ENCODE data around the gene CCDC88C. TPM values are rescaled to one million over a fixed set of nuclear protein-coding genes. Genes with fewer than 3 reads are reported as not detected.

The CCDC88C gene
- total RNA-seq, 6 donors from 2014 or later = 33.1 to 119 (median 54.5) TPM

GRCh38 chr14:91424813-91425530, 7.4 kb upstream of the CCDC88C start:
- WGBS, 2 donors = 84% methylated on average over 9 of the region's 9 CpGs
- no peaks in the 10 kb centered on the region for H3K9me3 ChIP-seq
- ATAC-seq (ENCODE audit: low FRiP score in 2 of 2) (no peak), DNase-seq (no peak)
- no peak overlapping the region for H3K27ac ChIP-seq
- H3K36me3 ChIP-seq = no peaks in the 10 kb centered on the region
- H3K27me3 ChIP-seq = no peaks in the 10 kb centered on the region
- no peak overlapping the region for H3K4me3 ChIP-seq
- TF ChIP-seq POLR2AphosphoS5 (IDR thresholded peaks at IDR 0.05) (no peak), POLR2A (IDR thresholded peaks at IDR 0.05) (no peak), CTCF (IDR thresholded peaks at IDR 0.05) (no peak), EP300 (IDR thresholded peaks at IDR 0.05) (no peak)
- H3K4me1 ChIP-seq = no peaks in the 10 kb centered on the region

GRCh38 chr14:91420686-91421085, 3.1 kb upstream of the CCDC88C start:
- H3K36me3 ChIP-seq = no peaks in the 10 kb centered on the region
- ATAC-seq (ENCODE audit: low FRiP score in 2 of 2) (no peak), DNase-seq (no peak)
- no peak overlapping the region for H3K4me3 ChIP-seq
- no peaks in the 10 kb centered on the region for H3K9me3 ChIP-seq
- H3K4me1 ChIP-seq = peaks cover 14 to 32% (median 18%) of the 10 kb centered on the region in 4 donors
- TF ChIP-seq POLR2AphosphoS5 (IDR thresholded peaks at IDR 0.05) (no peak), EP300 (IDR thresholded peaks at IDR 0.05) (no peak), CTCF (IDR thresholded peaks at IDR 0.05) (no peak), POLR2A (IDR thresholded peaks at IDR 0.05) (no peak)
- no peak overlapping the region for H3K27ac ChIP-seq
- WGBS, 2 donors = 85 to 90% methylated on average over 2 of the region's 2 CpGs
- no peaks in the 10 kb centered on the region for H3K27me3 ChIP-seq

GRCh38 chr14:91419451-91419850, 1.8 kb upstream of the CCDC88C start:
- ATAC-seq (ENCODE audit: low FRiP score in 2 of 2) (no peak), DNase-seq (no peak)
- peaks cover 26 to 44% (median 28%) of the 10 kb centered on the region in 4 donors for H3K4me1 ChIP-seq
- TF ChIP-seq CTCF (IDR thresholded peaks at IDR 0.05) (no peak), POLR2A (IDR thresholded peaks at IDR 0.05) (no peak), EP300 (IDR thresholded peaks at IDR 0.05) (no peak), POLR2AphosphoS5 (IDR thresholded peaks at IDR 0.05) (no peak)
- no peak overlapping the region for H3K27ac ChIP-seq
- no peaks in the 10 kb centered on the region for H3K36me3 ChIP-seq
- no peaks in the 10 kb centered on the region for H3K27me3 ChIP-seq
- 36 to 44% methylated on average over 3 of the region's 3 CpGs for WGBS, 2 donors
- no peak overlapping the region for H3K4me3 ChIP-seq
- H3K9me3 ChIP-seq = no peaks in the 10 kb centered on the region

- ATAC-seq (ENCODE audit: low FRiP score in 2 of 2) = no peak
Measured at GRCh38 chr14:91419044-91419397, 1.4 kb upstream of the CCDC88C start.

More at GRCh38 chr14:91419044-91419397, 1.4 kb upstream of the CCDC88C start:
- Histone ChIP-seq H3K4me1 (peaks cover 27 to 48% (median 32%) of the 10 kb centered on the region in 4 donors), H3K27ac (peak overlapping the region in 1 of 4 donors; percentile 37), H3K9me3 (no peaks in the 10 kb centered on the region), H3K36me3 (no peaks in the 10 kb centered on the region), H3K4me3 (peak overlapping the region in 3 of 4 donors; percentile 83 to 89 (median 88)), H3K27me3 (no peaks in the 10 kb centered on the region)
- DNase-seq = no peak
- WGBS, 2 donors = 39 to 44% methylated on average over 12 of the region's 12 CpGs
- TF ChIP-seq CTCF (IDR thresholded peaks at IDR 0.05) = no peak
- TF ChIP-seq POLR2AphosphoS5 (IDR thresholded peaks at IDR 0.05) = no peak
- no peak for TF ChIP-seq POLR2A (IDR thresholded peaks at IDR 0.05)
- no peak for TF ChIP-seq EP300 (IDR thresholded peaks at IDR 0.05)

All from upper lobe of left lung (tissue), 6 donors.